ENCODE results near the gene CYP4F11. TPM values are rescaled to one million over a fixed set of nuclear protein-coding genes. Genes with fewer than 3 reads are reported as not detected.

CYP4F11 gene
- total and polyA plus RNA-seq, 2 of the 4 experiments (the other 2 are of a cell fraction): not detected

- ATAC-seq (ENCODE audit: low read depth): no peak
Observed at GRCh38 chr19:15919243-15919642, 15.1 kb downstream of the CYP4F11 start.

More at GRCh38 chr19:15919243-15919642, 15.1 kb downstream of the CYP4F11 start:
- H2BK20ac ChIP-seq (ENCODE audit: low read depth, low read length): no peak overlapping the region
- H2BK5ac ChIP-seq (ENCODE audit: low read depth, low read length, poor library complexity, severe bottlenecking): no peak overlapping the region
- TF ChIP-seq CHD1 (IDR thresholded peaks at IDR 0.05; ENCODE audit: low read depth, low read length) (no peak), MXI1 (IDR thresholded peaks at IDR 0.05; ENCODE audit: borderline replicate concordance, low read depth, low read length) (no peak), MAFK (IDR thresholded peaks at IDR 0.05; ENCODE audit: low read depth, low read length) (no peak), BHLHE40 (IDR thresholded peaks at IDR 0.05; ENCODE audit: low read depth, low read length) (no peak), RCOR1 (IDR thresholded peaks at IDR 0.05; ENCODE audit: insufficient replicate concordance, low read length) (no peak), SMC3 (IDR thresholded peaks at IDR 0.05; ENCODE audit: low read depth, low read length) (no peak), RAD21 (IDR thresholded peaks at IDR 0.05; ENCODE audit: low read length) (no peak), MAZ (IDR thresholded peaks at IDR 0.05; ENCODE audit: borderline replicate concordance, low read depth, low read length) (no peak), NFE2L2 (IDR thresholded peaks at IDR 0.05; ENCODE audit: low read depth, low read length) (no peak), FOS (IDR thresholded peaks at IDR 0.05; ENCODE audit: low read depth, low read length) (no peak), POLR2A (IDR thresholded peaks at IDR 0.05; ENCODE audit: low read depth, low read length) (no peak), RFX5 (IDR thresholded peaks at IDR 0.05; ENCODE audit: low read depth, low read length) (no peak), CEBPB (IDR thresholded peaks at IDR 0.05; ENCODE audit: low read depth, low read length) (no peak)
- TF ChIP-seq, protein P1, sequence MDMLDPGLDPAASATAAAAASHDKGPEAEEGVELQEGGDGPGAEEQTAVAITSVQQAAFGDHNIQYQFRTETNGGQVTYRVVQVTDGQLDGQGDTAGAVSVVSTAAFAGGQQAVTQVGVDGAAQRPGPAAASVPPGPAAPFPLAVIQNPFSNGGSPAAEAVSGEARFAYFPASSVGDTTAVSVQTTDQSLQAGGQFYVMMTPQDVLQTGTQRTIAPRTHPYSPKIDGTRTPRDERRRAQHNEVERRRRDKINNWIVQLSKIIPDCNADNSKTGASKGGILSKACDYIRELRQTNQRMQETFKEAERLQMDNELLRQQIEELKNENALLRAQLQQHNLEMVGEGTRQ (IDR thresholded peaks at IDR 0.05; ENCODE audit: low read depth, low read length): no peak
- TF ChIP-seq, protein P2, sequence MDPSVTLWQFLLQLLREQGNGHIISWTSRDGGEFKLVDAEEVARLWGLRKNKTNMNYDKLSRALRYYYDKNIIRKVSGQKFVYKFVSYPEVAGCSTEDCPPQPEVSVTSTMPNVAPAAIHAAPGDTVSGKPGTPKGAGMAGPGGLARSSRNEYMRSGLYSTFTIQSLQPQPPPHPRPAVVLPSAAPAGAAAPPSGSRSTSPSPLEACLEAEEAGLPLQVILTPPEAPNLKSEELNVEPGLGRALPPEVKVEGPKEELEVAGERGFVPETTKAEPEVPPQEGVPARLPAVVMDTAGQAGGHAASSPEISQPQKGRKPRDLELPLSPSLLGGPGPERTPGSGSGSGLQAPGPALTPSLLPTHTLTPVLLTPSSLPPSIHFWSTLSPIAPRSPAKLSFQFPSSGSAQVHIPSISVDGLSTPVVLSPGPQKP (IDR thresholded peaks at IDR 0.05; ENCODE audit: borderline replicate concordance, low read depth, low read length): no peak
- TF ChIP-seq, protein P3, sequence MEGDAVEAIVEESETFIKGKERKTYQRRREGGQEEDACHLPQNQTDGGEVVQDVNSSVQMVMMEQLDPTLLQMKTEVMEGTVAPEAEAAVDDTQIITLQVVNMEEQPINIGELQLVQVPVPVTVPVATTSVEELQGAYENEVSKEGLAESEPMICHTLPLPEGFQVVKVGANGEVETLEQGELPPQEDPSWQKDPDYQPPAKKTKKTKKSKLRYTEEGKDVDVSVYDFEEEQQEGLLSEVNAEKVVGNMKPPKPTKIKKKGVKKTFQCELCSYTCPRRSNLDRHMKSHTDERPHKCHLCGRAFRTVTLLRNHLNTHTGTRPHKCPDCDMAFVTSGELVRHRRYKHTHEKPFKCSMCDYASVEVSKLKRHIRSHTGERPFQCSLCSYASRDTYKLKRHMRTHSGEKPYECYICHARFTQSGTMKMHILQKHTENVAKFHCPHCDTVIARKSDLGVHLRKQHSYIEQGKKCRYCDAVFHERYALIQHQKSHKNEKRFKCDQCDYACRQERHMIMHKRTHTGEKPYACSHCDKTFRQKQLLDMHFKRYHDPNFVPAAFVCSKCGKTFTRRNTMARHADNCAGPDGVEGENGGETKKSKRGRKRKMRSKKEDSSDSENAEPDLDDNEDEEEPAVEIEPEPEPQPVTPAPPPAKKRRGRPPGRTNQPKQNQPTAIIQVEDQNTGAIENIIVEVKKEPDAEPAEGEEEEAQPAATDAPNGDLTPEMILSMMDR (conservative IDR thresholded peaks at IDR 0.05; ENCODE audit: low read depth, low read length): no peak
- no peak overlapping the region for H3K23ac ChIP-seq (ENCODE audit: low read depth, low read length)
- no peak overlapping the region for H2BK120ac ChIP-seq (ENCODE audit: low read depth, low read length)
- in situ Hi-C loops (cut with MboI; ENCODE audit: low sequenced_read_pairs) (no loop called here), dilution Hi-C loops (cut with HindIII; ENCODE audit: low sequenced_read_pairs, unreplicated experiment) (no loop called here), intact Hi-C loops (cut with micrococcal nuclease) (no loop called here)
- POLR2A ChIA-PET (ENCODE audit: unreplicated experiment): interaction anchor here (0.6 kb wide), 1 partner anchor 26 kb away, joined by 4 read pairs; no protein-coding TSS in a partner anchor
- no peak overlapping the region for H4K91ac ChIP-seq (ENCODE audit: insufficient read depth, low read depth, low read length)
- WGBS, 2 experiments (ENCODE audit: extremely low coverage in 2 of 2, insufficient read length in 1 of 2): 48% methylated on average over 2 of the region's 4 CpGs; no CpG with 5 or more reads in 1 of the 2 experiments
- no peak for DNase-seq
- H2AK5ac ChIP-seq (ENCODE audit: low read depth, low read length): no peak overlapping the region
- BruUV-seq (replicated peaks): no TSS peak
- H3K14ac ChIP-seq (replicated peaks; ENCODE audit: low read depth, low read length): no peak overlapping the region
- no peak overlapping the region for H3K56ac ChIP-seq (ENCODE audit: extremely low read depth, insufficient read depth, low read length)
- no peaks in the 10 kb centered on the region for H3K27me3 ChIP-seq (ENCODE audit: control insufficient read depth, insufficient read depth, low read length)
- H3K4me1 ChIP-seq (ENCODE audit: control insufficient read depth, insufficient read depth, low read length): no peaks in the 10 kb centered on the region
- H2AFZ ChIP-seq (replicated peaks; ENCODE audit: low read length, poor library complexity): no peak overlapping the region
- no peak overlapping the region for H3K4me3 ChIP-seq (ENCODE audit: insufficient read depth, low read depth, low read length)
- CTCF ChIA-PET: no interaction called here
- H3K9ac ChIP-seq (ENCODE audit: low read depth, low read length): no peak overlapping the region
- H3K9me1 ChIP-seq (ENCODE audit: insufficient read depth, low read length): no peaks in the 10 kb centered on the region
- peaks cover 5% of the 10 kb centered on the region; the same call in 1 of the 2 replicates for H3K9me3 ChIP-seq (ENCODE audit: control insufficient read depth, insufficient read depth, low read length)
- H3K27ac ChIP-seq (ENCODE audit: insufficient read depth, low read length): no peak overlapping the region
- no peak overlapping the region for H4K5ac ChIP-seq (ENCODE audit: low read depth, low read length)
- H4K8ac ChIP-seq (ENCODE audit: low read depth in 2 of 2, low read length in 2 of 2): no peak overlapping the region
- no peak overlapping the region for H3K4ac ChIP-seq (ENCODE audit: low read depth, low read length)
- H2AK9ac ChIP-seq (replicated peaks; ENCODE audit: low read depth, low read length, poor library complexity): no peak overlapping the region
- no peak overlapping the region for H2BK15ac ChIP-seq (ENCODE audit: low read depth, low read length)
- H3K79me1 ChIP-seq (ENCODE audit: low read depth in 1 of 2, low read length in 2 of 2): no peaks in the 10 kb centered on the region
- no peak overlapping the region for H3K18ac ChIP-seq (ENCODE audit: low read depth, low read length)
- H3K4me2 ChIP-seq (ENCODE audit: low read depth, low read length): no peak overlapping the region
- no peaks in the 10 kb centered on the region for H3K36me3 ChIP-seq (ENCODE audit: control insufficient read depth, insufficient read depth, low read length)
- H4K20me1 ChIP-seq (ENCODE audit: insufficient read depth, low read length): no peaks in the 10 kb centered on the region

Data from IMR-90 (cell line).